HFF-Myc (cell line): ENCODE measurements around the gene SMG6.
"Not testable (repeated sequence)": the region's sequence is repeated elsewhere in the genome, so short reads cannot be mapped to it uniquely, and the experiment has no call there.

ENCODE experiments used
- DNase-seq: peaks from one replicate; pipeline ENCODE4 v3.0.0-alpha.2; 2011; ENCODE audit warnings: low read depth; ENCODE audit errors: extremely low read depth
- H3K4me3 ChIP-seq: replicated peaks from 2 replicates; pipeline ENCODE4 v1.5.1; 2011; ENCODE audit warnings: low read depth, mild to moderate bottlenecking, control low read depth, low read length
- CTCF ChIP-seq: IDR thresholded peaks from 2 replicates; pipeline ENCODE4 v1.5.1; 2012; ENCODE audit warnings: mild to moderate bottlenecking, low read depth, low read length, control low read depth; ENCODE audit errors: missing control alignments

Gene SMG6

GRCh38 chr17:2146132-2146871 lies 157.3 kb downstream of the SMG6 start:
- H3K4me3 ChIP-seq = no peak overlapping the region
- DNase-seq = no peak
- TF ChIP-seq CTCF = no peak

DNA sequence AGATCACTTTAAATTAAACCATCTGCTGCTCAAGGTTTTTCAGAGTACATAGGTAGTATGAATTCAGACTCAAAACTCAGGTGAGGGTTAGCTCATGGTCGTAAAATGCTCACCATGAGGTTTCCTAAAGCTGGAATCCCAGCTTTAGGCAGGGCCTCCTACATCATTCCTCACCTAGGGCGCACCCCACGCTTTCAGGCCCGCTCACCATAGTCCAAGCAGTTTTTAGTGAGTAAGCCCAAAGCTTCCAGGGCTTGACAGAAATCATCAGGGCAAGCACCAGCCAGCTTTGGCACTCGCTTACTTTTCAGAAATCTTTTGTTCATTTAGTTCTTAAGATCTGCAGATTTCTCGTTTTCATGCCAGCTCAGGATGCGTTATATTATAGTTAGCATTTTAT lies 158.9 kb downstream of the SMG6 start:
- no peak for TF ChIP-seq CTCF
- DNase-seq = no peak
- no peak overlapping the region for H3K4me3 ChIP-seq

DNA sequence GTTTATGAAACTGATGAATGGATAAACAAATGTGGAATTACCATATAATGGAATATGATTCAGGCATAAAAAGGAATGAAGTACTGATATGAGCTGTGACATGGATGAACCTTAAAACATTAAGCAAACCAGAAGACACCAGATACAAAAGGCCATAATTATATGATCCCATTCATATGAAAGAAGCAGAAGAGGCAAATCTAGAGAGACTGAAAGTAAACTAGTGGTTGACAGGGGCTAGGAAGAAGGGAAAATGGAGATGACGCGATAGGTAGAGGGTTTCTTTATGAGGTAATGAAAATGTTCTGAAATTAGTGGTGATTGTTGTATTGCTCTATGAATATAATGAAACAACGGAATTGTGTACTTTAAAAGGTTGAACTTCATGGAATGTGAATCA lies 160.3 kb downstream of the SMG6 start:
- no peak for DNase-seq
- TF ChIP-seq CTCF = no peak
- H3K4me3 ChIP-seq = no peak overlapping the region

GRCh38 chr17:2142682-2143081 lies 160.9 kb downstream of the SMG6 start:
- not testable (repeated sequence) for DNase-seq

GRCh38 chr17:2140683-2141082 lies 162.9 kb downstream of the SMG6 start:
- no peak for TF ChIP-seq CTCF
- H3K4me3 ChIP-seq = no peak overlapping the region
- DNase-seq = no peak

More at GRCh38 chr17:2142682-2143081, 160.9 kb downstream of the SMG6 start:
- H3K4me3 ChIP-seq = not testable (repeated sequence)

DNA sequence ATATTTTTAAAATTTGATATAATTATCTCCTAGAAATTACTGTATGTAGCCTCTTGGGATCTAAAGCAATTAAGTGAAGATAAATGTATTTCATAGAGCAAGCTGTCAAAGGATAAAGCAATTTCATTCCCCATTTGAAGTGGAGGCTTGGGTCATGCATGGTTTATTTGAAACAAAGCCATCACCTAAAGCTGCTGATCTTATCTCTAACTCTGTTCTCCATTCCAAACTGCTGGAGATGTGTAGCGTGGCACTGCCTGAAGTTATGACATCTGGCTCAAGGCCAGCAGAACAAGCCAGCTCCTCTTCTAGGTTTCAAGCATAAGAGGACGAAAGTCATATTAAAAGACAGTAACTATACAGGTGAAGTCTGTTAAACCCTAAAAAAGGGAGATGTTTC lies 164.8 kb downstream of the SMG6 start:
- DNase-seq = no peak
- no peak for TF ChIP-seq CTCF
- no peak overlapping the region for H3K4me3 ChIP-seq

- no peak overlapping the region for H3K4me3 ChIP-seq
- DNase-seq = no peak
- TF ChIP-seq CTCF = no peak
These were observed 165.3 kb downstream of the SMG6 start for GRCh38 chr17:2138318-2138717.
